ACC112 (cell line): ENCODE measurements around the gene SLCO4A1.
A peak's percentile ranks its signal among the peaks of the same experiment; 100 is the strongest.
"Not testable (repeated sequence)": the region's sequence is repeated elsewhere in the genome, so short reads cannot be mapped to it uniquely, and the experiment has no call there.

Experiments
- H2AFZ ChIP-seq: fragments of 200-600 bp; sonication (generic); one replicate; pipeline ENCODE4 v1.6.0; 2017; ENCODE audit warnings: antibody characterized with exemption, low read length; ENCODE audit not compliant: unreplicated experiment
- H3K27ac ChIP-seq: fragments of 200-600 bp; sonication (generic); 2 replicates; pipeline ENCODE4 v1.5.1; 2014; ENCODE audit warnings: low read depth, mild to moderate bottlenecking, antibody characterized with exemption, low read length, moderate library complexity
- H3K27me3 ChIP-seq: fragments of 200-600 bp; sonication (generic); 2 replicates; pipeline ENCODE4 v1.6.1; 2014; ENCODE audit warnings: mild to moderate bottlenecking, antibody characterized with exemption, low read length, moderate library complexity, mixed read lengths; ENCODE audit not compliant: insufficient read depth
- H3K36me3 ChIP-seq: fragments of 200-600 bp; sonication (generic); 2 replicates; pipeline ENCODE4 v1.6.1; 2016; ENCODE audit warnings: mild to moderate bottlenecking, antibody characterized with exemption, low read length, moderate library complexity, mixed read lengths; ENCODE audit not compliant: insufficient read depth
- H3K4me1 ChIP-seq: fragments of 200-600 bp; sonication (generic); one replicate; pipeline ENCODE4 v1.6.1; 2016; ENCODE audit warnings: low read length, mixed read lengths; ENCODE audit not compliant: insufficient read depth, unreplicated experiment, control insufficient read depth
- H3K4me3 ChIP-seq: fragments of 200-600 bp; sonication (generic); 2 replicates; pipeline ENCODE4 v1.5.1; 2014; ENCODE audit warnings: mild to moderate bottlenecking, low read depth, low read length
- H3K79me2 ChIP-seq: fragments of 200-600 bp; sonication (generic); one replicate; pipeline ENCODE4 v1.6.0; 2016; ENCODE audit warnings: low read length; ENCODE audit not compliant: control insufficient read depth, unreplicated experiment, insufficient read depth

The SLCO4A1 gene

DNA sequence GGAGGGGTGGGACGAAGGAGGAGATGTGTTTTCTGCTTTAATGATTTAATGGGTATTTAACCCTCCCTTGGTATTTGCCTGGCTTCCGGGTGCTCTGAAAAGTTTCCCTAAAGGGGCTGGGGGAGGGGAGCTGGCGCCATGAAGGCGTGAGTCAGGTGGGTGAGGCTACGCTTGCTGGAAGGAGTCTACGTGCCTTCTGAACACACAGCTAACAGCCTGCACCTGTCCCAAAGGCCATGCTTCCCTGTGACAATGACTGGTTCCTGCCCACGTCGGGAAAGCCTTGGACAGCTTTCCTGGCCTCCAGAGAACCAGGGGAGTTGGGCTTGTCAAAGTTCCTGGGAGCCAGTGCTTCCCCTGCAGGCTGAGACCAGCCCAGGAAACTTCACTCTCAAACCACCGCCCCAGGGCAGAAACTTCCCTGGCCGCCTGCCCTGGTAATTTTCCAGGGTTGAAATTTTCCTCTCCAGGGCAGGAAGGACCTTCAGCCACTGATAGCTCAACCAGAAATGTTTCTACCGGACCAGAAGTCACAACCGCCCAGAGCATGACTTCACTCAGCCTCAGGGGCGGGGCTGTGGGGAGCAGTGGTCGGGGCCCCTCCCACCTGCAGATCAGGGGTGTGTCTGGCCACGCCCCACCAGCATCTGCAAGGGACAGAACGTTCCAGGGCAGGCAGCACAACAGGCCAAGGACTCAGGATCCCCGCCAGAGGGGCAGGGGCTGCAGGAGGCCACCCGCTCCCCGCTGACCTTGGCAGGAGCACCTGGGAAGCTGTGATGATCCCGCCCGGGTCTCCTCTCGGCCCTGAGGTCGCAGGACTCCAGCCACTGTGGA lies 18.6 kb upstream of the SLCO4A1 start:
- Histone ChIP-seq H3K27ac (peak overlapping the region; percentile 56), H3K4me1 (peaks cover 12% of the 10 kb centered on the region), H2AFZ (no peak overlapping the region), H3K4me3 (no peak overlapping the region), H3K27me3 (no peaks in the 10 kb centered on the region), H3K36me3 (no peaks in the 10 kb centered on the region), H3K79me2 (no peaks in the 10 kb centered on the region)

DNA sequence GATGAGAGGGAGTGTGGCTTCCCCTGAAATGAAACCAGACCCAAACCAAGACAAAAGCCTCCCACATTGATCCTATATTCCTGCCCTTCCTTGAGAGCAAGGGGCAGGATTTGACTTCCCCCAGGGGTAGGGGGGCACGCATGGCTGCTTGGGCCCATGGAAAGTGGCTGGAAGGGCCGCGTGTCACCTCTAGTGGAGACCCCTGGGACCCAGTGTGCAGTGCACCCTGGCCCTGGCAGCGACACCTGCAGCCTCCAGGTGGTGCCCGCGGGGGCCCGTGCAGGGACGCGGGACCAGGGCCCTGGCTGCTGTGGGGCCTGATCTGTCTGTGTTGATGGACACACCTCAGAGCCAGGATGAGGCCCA lies 18.0 kb upstream of the SLCO4A1 start:
- H3K4me1 ChIP-seq: peaks cover 10% of the 10 kb centered on the region
- no peak overlapping the region for H2AFZ ChIP-seq
- no peaks in the 10 kb centered on the region for H3K27me3 ChIP-seq
- H3K27ac ChIP-seq: no peak overlapping the region
- no peaks in the 10 kb centered on the region for H3K79me2 ChIP-seq
- no peaks in the 10 kb centered on the region for H3K36me3 ChIP-seq
- H3K4me3 ChIP-seq: no peak overlapping the region

DNA sequence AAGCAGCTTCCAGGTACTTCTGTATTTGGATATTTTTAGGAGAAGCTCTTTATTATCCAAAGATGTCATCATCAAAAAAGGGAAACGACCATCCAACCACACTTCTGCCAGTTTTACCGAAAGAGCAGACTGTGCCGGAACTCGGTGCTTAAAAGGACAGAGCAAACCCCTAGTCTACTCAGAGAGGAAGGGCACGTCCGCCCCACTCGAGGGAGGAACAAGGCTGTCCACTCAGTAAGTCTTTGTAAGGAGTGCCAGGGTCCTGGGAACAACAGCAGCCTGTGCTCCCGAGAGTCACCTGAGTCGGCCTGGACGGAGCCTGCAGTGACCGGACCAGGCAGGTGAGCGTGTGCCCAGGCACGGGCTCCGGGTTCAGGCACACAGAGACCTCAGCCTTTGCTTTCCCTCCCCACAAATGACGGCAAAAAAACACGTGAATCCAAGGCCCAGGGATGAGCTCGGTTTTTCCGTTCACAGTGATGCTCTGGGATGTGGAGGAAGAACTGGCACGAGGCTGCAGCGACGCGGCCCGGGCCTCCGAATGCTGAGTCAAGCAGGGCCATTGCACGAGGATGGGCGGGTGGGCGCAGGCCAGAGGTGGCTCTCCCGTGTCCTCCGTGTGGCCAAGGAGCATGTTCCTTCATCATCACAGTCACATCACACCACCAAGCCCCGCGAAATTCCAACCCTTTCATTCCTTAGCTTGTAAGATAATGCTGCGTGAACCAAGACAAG lies 17.4 kb upstream of the SLCO4A1 start:
- Histone ChIP-seq H3K4me1 (peaks cover 10% of the 10 kb centered on the region), H3K27me3 (no peaks in the 10 kb centered on the region), H2AFZ (no peak overlapping the region), H3K27ac (no peak overlapping the region), H3K4me3 (no peak overlapping the region), H3K79me2 (no peaks in the 10 kb centered on the region), H3K36me3 (no peaks in the 10 kb centered on the region)

DNA sequence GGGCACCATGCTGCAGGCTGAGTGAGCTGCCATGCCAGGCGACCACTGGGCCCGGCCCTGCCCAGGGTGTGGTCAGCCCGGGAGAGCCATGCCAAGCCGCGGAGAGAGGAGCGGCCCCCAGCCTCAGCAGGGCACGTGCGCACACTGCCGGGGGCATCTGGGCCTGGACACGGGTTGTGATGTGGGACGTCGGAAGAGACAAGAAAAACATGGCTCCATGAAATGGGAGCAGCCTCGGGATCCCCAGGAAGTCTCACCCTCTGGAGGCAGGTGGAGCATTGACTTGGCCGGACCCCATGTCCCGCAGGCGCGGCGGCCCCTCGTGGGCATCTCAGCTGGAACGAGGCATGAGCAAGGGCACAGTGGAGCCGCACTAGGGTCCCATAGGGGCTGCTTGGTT lies 16.8 kb upstream of the SLCO4A1 start:
- peaks cover 10% of the 10 kb centered on the region for H3K4me1 ChIP-seq
- no peaks in the 10 kb centered on the region for H3K79me2 ChIP-seq
- no peak overlapping the region for H3K4me3 ChIP-seq
- no peak overlapping the region for H2AFZ ChIP-seq
- H3K27ac ChIP-seq: no peak overlapping the region
- H3K27me3 ChIP-seq: peaks cover under 1% of the 10 kb centered on the region; the same call in 1 of the 2 replicates
- no peaks in the 10 kb centered on the region for H3K36me3 ChIP-seq

DNA sequence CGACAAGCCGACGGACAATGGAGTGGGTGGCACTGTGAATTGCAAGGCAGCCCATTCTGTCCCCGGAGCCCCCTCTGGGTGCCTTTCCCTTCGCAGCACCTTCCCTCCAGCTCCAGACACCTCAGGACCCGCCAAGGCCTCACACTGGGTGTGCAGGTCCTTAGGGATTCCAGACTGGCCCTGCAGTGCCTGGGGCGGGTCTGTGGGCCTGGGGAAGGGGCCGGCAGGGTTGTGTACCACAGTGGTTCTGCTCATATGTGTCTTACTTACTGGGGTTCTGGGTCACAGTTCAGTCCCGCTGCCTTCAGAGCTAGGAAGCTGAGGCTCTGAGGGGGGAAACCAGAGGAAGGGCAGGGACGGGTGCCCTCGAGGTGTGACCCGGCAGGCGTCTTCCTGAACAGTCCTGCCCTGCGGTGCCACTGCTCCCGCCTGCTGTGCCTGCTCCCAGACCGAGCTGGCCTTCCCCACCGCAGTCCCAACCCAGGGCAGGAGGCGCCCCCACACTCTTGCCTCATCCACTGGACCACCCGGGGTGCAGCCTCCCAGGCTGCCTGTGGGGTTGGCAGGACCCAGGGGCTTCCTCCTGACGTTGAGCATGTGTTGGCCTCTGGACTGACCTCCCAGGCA lies 16.3 kb upstream of the SLCO4A1 start:
- no peak overlapping the region for H3K4me3 ChIP-seq
- H3K4me1 ChIP-seq: peaks cover 10% of the 10 kb centered on the region
- no peaks in the 10 kb centered on the region for H3K36me3 ChIP-seq
- H3K27me3 ChIP-seq: peaks cover 3% of the 10 kb centered on the region; the same call in 1 of the 2 replicates
- H3K79me2 ChIP-seq: no peaks in the 10 kb centered on the region
- H3K27ac ChIP-seq: no peak overlapping the region
- no peak overlapping the region for H2AFZ ChIP-seq

DNA sequence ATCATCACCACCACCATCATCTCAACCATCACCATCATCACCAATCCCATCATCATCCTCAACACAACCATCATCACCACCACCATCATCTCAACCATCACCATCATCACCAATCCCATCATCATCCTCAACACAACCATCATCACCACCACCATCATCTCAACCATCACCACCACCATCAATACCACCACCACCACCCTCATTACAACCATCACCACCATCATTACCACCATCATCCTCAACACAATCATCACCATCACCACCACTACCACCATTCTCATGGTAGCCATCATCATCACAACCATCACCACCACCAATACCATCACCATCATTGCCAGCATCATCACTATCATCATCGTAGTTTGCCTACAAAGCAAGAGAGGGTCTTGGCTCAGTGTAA lies 14.9 kb upstream of the SLCO4A1 start:
- not testable (repeated sequence) for H3K4me3 ChIP-seq, H3K36me3 ChIP-seq, H3K79me2 ChIP-seq, H3K27ac ChIP-seq, H2AFZ ChIP-seq
- Histone ChIP-seq H3K4me1 (peaks cover 10% of the 10 kb centered on the region), H3K27me3 (peaks cover 15% of the 10 kb centered on the region)

DNA sequence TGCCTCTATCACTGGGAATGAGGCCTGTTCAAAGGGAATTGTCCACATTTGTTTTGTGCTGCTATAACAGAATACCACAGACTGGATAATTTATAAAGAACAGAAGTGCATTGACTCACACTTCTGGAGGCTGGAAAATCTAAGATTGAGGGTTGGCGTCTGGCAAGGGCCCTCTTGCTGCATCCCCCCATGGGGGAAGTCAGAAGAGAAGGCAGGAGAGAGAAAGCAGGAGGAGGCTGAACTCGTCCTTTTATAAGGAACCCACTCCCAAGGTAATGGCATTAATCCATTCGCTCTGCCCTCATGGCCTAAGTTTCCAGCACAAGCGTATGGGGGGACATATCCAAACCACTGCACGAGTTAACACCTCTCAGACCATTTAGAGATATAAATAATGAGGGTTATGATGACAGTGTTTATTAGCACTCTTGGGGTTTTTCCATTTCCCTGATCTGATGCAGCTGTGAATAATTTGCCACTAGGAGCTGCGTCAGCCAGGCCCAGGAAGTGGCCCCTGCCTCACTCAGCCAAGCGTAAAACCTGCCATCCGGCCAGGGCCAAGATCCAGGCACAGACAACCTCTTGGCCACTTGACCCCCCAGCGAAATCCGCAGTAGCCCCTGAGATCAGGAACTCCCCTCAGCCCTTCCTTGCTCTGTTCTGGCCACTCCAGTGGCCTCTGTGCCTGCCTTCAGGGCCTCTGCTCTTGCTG lies 14.2 kb upstream of the SLCO4A1 start:
- Histone ChIP-seq H3K36me3 (no peaks in the 10 kb centered on the region), H3K27me3 (peaks cover 21% of the 10 kb centered on the region), H3K79me2 (no peaks in the 10 kb centered on the region), H3K4me3 (no peak overlapping the region), H3K4me1 (peaks cover 7% of the 10 kb centered on the region), H2AFZ (no peak overlapping the region), H3K27ac (no peak overlapping the region)

DNA sequence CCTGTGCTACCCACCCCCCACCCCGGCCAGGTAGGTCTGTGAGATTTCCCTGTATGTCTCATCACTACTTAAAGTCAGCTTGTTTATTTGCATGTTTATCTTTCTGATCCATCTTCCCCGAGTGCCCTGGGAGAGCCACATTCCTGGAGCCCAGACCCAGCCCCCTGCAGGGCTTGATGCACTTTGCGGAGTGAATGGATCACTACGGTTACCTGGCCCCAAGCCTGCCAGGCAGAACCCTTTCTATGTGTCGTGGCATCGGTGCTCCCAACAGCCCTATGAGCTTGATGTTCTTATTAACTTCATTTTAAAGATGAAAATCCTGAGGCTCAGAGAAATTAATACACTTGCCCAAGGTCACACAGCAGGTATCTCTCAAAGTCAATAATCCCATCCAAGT lies 13.6 kb upstream of the SLCO4A1 start:
- Histone ChIP-seq H3K79me2 (no peaks in the 10 kb centered on the region), H3K27ac (no peak overlapping the region), H3K27me3 (peaks cover 27% of the 10 kb centered on the region), H3K4me3 (no peak overlapping the region), H3K4me1 (peaks cover 1% of the 10 kb centered on the region), H2AFZ (no peak overlapping the region), H3K36me3 (no peaks in the 10 kb centered on the region)

DNA sequence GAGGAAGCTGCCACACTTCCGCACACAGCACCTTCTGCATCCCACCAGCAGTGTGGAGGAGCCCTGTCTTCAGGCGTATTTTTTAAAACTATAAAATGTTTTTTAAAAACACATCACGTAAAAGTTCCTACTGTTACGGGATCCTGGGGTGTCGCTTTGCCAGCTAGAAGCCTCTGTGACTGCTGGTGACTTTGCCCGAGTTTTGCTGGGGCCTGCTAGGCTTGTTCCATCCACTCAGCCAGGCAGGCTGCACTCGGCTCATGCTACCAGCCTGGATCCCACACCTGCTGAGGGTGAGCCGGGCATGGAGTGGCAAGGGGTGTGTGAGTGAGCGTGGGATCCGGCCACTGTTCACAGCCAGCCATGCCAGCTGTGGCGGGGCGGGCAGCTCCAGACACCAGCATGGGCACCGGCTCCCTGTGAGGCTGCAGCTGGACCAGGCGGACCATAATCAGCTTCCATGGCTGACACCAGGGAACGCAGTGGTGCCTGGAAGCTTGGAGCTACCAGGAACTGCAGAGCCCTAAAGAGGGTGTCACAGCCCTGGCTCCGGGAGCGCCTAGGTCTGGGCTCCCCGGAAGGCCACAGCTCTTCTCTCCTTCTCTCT lies 12.3 kb upstream of the SLCO4A1 start:
- Histone ChIP-seq H3K27ac (no peak overlapping the region), H3K4me1 (no peaks in the 10 kb centered on the region), H3K27me3 (peaks cover 31% of the 10 kb centered on the region)

More for the DNA sequence above, 12.3 kb upstream of the SLCO4A1 start:
- Histone ChIP-seq H2AFZ (no peak overlapping the region), H3K36me3 (no peaks in the 10 kb centered on the region), H3K79me2 (no peaks in the 10 kb centered on the region), H3K4me3 (no peak overlapping the region)
